Pulmonary artery endothelial cell (primary cell): Measurements from ENCODE around the gene NPHS2. TPM values are rescaled to one million over a fixed set of nuclear protein-coding genes. Genes with fewer than 3 reads are reported as not detected.

ENCODE experiments used
- DNase-seq: peaks from one replicate; pipeline ENCODE4 v3.0.0-alpha.2; 2011; ENCODE audit warnings: low read depth, low spot score
- total RNA-seq: library from RNA; depleted of rRNA; stranded (reverse); fragments of >200 nt; gene quantifications from 2 replicates; pipeline ENCODE4 v1.2.3, GENCODE V29; 2014

The NPHS2 gene
- total RNA-seq: not detected in 2 replicates

DNA sequence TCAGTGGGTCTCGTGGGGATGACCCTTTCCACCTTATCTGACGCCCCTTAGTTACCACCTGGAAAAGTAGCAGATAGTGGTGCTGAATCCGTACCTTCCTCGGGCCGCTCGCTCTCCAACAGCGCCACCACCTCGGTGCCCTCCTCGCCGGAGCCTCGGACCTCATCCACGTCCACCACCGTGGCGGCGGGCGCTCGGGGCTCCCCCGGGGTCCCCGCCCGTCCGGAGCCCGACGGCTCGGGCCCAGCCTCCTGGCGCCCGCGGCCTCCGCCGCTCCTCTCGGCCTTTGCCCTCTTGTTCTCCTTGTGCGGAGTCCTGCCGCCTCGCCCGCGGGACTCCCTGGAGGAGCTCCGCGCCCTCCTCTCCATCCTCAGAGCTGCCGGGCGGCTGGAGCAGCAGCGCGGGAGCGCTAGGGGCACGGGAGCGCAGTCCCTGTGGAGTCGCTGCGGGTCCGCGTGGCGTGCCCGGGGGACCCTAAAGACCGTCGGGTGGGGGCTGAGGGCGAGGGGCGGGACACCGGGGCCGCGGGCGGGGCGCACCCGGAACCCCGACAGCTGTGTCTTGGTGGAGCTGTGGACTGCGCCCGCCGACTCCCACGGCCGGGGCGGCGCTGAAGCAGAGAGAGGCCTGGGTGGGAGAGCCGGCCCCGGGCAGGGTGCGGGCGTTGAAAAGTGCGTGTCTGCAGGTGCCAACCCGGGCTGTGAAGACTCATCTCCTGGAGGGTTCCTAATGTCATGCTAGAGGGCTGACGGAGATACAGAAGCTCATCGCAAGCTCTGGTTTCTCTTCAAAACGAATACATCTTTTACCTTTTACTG, at the start of gene NPHS2:
Gene NPHS2, minus strand, starts transcription at position 452 of the 818 bp plus-strand sequence. Its CDS starts 84 bp downstream, at position 368.
- DNase-seq: no peak

DNA sequence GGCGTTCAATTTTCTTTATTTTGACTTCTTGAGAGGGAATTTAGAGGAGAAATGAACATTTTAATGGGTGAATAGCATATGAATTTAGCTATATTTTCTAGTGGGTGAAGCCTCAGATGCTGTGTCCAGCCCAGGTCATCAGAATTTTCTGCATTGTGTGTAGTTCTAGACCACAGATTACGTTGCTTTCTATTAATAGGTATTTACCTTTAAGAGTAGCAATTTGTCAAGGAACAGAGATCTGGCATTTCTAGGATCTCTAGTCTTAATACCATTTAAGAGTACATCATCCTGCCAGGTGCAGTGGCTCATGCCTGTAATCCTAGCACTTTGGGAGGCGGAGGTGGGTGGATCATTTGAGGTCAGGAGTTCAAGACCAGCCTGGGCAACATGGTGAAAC, 36.6 kb upstream of the NPHS2 start:
- no peak for DNase-seq

DNA sequence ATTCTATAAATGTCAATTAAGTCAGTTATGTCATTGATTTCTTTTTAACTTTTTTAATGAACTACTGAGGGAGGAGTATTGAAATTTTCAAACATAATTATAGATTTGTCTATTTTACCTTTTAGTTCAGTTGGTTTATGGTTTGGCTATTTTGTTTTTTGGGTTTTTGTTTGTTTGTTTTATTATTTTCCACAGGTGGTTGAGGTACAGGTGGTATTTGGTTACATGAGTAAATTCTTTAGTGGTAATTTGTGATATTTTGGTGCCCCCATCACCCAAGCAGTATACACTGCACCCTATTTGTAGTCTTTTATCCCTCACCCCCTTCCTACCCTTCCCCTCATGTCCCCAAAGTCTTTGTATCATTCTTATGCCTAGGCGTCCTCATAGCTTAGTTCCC, 25.3 kb upstream of the NPHS2 start:
- no peak for DNase-seq

DNA sequence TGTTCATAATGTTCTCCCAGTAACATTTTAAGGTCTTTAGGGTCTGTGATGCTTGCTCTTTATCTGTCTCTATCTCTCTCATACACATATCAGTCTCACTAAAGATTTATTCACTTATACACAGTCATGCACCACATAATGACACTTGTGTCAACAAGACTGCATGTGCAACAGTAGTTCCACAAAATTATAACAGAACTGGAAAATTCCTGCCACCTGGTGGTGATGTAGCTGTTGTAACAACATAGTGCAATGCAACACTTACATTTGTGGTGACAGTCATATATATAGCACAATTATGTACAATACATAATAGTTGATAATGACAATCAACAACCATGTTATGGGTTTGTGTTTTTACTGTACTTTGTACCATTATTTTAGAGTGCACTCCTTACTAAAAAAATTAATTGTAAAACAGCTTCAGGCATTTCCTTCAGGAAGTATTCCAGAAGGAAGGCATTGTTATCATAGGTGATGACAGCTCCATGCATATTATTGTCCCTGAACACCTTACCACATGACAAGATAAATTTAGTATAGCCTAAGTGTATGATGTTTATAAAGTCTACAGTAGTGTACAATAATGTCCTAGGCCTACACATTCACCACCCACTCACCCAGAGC, 24.0 kb upstream of the NPHS2 start:
- no peak for DNase-seq

DNA sequence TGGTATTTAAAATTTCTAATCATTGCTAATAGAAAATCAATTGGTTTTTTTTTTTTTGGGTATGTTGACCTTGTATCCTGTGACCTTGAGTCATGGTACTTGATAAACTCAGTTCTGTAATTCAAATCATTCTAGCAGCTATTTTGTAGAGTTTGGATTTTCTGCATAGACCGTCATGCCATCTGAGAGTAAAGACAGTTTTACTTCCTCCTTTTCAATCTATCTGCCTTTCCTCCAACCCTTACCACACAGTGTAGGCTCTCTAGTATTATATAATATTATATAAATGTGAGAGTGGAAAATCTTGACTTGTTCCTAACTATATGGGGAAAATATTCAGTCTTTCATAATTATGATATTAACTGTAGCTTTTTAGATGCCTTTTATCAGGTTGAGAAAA, 22.9 kb upstream of the NPHS2 start:
- DNase-seq: no peak

DNA sequence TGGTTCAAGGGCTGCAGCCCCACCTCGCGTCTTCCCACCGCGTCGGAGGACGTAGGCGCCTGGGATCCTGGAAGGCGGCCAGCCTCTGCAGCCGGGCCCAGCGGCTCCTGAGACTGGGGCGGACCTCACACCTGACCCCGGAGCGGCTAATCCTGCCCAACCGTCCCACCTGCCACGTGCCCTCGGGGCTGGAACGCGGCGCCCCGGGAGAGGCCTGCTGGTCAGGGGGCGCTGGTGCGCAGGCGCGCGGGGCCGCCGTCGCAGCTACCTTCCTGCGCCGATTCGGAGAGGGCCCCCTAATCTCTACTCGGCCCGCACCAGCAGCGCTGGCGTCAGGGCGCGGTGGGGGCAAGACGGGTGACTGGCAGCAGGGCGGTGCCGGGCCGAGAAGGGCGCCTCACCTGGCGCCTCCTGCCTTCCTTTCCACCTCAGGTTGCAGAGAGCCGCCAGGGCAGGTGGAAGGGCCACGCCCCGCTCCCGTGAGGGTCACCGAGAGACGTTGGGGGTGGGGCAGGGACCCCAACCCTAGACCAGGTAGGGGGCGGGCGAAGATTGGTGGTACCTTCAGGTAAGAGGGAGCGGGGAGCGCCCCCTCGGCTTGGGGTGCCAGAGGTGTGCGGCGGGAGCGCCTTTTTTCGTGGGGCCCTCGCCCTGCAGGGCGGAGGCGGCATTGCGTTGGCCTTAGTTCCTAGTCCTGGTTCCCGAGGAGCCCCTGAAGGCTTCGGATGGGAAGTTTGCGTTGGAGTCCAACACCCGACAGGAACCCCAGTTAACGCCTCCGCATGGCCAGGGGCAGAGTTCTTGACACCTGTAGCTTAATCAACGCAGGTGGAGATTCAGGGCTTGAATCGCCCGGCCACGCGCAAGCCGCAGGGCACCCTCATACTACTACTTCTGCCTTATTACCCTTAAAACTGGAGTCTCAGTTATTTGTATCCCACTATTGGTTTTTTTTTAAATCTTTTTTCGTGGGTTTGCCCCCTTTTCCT, 16.1 kb upstream of the NPHS2 start, which contains the start of gene TDRD5:
Gene TDRD5, plus strand, starts transcription at position 241 of the 989 bp plus-strand sequence. CDS start 784 bp downstream, outside the sequence.
- DNase-seq: no peak

DNA sequence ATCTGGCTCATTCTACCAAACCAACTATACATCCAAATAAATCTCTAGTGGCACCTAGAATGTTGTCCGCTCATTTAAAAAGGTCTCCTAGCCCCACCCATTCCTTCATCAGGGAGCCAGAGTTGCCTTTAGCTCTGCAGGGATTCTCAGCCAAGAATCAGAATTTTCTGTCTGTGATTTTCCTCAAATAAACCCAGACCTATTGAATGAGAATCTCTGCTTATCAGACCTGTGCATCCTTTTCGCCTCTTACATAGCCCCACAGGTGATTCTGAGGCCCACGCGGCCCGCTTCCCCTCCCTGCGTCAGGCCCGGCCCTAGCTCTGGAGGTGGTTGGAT, 15.5 kb upstream of the NPHS2 start:
- DNase-seq: no peak

DNA sequence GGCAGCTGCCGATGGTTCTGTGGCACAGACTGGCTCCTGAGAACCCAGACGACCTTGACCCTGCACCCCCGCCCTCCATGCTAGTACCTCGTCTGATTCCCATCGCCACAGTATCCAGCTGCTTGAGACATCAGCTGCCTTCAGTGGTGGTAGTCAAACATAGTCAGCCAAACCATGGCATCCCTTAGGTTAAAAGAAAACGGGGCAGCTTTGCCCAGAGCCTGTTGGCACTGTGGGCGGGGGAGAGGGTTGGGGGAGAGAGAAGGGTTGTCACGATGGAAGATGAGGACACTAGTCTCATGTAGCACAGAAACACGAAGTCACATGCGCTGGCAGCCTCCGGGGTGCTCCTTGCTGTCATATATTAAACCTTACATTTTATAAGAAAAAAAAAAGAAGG, 14.9 kb upstream of the NPHS2 start:
- DNase-seq: no peak

DNA sequence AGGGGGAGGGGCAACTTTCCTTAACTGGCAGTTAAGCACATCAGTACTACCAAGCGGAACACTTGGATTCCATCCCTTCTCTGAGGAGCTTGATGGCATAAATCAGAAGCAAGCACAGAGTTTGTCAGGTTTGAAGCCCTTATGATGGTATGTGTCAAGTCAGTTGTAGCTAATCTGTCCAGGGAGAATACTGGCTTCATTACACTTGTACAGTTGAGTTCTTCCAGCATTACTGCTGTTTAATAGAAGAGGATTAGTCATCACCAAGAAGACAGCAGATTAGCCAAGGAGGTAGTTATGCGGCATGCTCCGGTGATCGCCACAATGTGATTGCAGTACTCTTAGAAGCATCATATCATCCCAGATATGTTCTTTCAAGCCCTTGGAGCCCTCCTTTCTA, 13.8 kb upstream of the NPHS2 start:
- no peak for DNase-seq

DNA sequence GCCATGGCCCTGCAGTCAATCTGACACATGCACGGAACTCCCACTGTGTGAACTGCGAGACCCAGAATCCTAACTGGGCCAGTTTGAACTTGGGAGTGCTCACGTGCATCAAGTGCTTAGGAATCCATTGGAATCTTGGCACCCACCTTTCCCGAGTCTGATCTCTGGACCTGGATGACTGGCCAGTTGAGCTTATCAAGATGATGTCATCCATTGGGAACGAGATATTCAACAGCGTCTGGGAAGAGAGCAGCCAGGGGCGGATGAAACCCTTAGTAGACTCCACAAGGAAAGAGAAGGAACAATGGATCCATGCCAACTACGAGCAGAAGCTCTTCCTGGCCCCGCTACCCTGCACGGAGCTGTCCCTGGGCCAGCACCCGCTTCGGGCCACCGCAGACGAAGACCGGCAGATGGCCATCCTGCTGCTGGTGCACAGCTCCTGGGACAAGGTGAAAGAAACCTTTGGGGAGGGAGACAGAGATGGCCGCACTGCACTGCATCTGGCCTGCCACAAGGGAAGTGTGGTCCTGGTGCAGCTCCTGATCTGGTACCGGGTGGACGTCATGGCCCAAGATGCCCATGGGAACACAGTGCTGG, 12.8 kb upstream of the NPHS2 start:
- DNase-seq: no peak

DNA sequence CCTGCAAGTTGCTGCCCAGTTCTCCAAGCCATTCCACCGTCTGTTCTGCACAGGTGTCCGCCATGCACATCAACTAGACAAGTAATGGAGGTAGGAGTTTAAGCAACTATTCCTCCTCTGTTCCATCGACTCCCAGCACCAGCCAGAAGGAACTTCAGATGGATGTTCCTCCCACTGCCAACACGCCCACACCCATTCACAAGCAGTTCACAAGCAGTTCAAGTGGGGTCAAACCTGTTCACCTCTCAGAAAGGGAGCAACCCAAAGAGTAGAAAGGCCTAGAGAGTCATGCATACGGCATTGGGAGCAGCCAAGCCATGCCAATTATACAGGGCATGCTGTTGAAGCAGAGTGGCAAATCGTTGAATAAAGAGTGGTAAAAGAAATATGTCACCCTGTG, 11.6 kb upstream of the NPHS2 start:
- DNase-seq: no peak

DNA sequence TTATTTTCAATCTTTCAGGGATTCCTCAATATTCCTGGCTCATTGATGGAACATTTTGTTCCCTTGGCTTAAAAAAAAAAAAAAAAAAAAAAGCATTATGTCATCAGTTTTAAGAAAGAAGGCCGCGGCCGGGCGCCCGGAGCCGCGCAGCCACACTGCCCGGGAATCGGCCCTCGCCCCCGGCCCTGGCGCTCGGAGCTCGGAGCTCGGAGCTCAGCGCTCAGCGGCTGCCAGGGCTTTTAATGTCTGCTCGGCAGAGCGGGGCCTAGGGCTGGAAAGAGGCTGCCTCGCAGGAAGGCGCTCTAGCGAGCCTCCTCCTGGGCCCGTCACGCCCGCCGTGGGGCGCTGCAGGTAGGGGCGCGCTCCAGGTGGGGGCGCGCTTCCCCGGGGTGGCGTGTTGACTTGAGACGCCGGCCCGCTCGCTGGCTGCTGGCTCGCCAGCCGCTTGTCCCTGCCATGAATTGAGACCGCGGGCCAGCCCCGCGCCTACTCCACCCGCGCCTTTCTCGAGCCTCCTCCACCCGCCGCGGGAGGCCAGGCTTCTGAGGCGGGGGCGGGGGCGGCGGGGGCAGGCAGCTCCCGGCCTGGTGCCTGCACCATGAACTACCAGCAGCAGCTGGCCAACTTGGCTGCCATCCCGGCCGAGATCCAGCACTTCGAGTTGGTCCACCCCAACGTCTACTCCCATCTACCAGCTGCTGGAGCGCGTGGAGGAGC, 10.5 kb upstream of the NPHS2 start:
- DNase-seq: no peak

DNA sequence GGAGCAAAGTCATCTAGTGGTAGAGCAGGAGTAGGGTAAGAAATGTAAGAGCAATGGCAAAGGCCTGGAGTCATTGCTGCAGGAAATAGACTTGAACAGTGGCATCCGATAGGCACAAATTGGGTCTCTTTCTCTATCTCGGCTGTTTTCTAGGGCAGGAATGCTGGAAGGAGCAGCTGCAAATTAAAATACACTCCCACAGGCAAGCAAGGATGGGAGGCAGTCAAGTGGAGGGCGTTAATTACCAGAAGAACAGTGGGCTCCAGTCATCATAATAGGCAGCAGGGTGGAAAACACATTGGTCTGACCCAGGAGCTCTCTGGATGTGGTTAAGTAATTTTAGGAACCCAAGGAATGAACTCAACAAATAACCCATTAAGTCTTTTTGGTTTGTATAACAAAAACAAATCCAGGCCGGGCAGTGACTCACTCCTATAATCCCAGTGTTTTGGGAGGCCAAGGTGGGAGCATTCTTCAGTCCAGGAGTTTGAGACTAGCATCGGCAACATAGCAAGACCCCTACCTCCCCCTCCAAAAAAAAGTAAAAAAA, 8.1 kb upstream of the NPHS2 start:
- no peak for DNase-seq

DNA sequence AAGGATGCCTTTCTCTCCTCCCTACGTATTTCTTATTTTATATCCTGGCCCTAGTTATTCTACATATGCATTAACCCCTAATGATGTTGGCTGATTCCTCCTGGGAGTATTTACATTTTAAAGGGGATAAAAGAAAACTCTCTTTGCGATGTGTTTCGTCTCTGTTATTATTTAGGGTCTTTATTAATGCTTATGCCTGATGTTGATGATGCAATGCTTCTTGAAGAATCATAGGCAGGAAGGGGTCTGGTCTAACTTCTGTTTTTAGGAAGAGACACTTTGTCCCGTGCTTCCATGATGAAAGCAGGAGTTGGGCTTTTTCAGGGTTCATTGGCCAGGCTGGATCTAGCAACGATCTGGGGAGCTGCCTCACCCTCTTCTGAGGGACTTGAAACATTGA, 761 bp upstream of the NPHS2 start:
- DNase-seq: no peak

DNA sequence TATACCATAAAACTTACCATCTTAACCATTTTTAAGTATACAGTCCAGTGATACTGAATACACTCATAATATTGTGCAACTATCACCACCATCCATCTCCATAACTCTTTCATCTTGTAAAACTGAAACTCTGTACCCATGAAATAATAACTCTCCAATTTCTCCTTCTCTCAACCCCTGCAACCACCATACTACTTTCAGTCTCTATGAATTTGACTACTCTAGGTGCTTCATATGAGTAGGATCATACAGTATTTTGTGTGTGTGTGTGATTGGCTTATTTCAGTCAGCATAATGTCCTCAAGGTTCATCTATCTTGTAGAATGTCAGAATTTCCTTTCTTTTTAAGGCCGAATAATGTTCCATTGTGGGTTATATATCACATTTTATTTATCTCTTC, 17.7 kb downstream of the NPHS2 start:
- DNase-seq: no peak

DNA sequence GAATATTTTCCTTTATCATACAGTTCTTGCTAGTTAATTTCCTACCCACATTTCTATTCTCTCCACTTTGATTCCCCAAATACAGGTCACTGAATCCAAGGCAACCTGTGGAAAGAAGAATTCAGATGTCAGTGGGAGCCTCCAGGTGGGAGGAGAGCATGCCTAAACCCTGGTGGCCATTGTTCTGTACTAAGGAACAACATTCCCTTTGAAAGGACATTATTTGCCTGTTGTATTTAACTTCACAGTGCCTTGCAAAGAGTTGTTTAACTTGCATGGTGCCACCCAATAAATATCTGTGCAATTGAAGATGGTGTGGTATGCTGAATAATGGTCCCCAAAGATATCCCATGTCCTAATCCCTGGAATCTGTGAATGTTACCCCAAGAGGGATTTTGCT, 21.3 kb downstream of the NPHS2 start:
- DNase-seq: no peak

DNA sequence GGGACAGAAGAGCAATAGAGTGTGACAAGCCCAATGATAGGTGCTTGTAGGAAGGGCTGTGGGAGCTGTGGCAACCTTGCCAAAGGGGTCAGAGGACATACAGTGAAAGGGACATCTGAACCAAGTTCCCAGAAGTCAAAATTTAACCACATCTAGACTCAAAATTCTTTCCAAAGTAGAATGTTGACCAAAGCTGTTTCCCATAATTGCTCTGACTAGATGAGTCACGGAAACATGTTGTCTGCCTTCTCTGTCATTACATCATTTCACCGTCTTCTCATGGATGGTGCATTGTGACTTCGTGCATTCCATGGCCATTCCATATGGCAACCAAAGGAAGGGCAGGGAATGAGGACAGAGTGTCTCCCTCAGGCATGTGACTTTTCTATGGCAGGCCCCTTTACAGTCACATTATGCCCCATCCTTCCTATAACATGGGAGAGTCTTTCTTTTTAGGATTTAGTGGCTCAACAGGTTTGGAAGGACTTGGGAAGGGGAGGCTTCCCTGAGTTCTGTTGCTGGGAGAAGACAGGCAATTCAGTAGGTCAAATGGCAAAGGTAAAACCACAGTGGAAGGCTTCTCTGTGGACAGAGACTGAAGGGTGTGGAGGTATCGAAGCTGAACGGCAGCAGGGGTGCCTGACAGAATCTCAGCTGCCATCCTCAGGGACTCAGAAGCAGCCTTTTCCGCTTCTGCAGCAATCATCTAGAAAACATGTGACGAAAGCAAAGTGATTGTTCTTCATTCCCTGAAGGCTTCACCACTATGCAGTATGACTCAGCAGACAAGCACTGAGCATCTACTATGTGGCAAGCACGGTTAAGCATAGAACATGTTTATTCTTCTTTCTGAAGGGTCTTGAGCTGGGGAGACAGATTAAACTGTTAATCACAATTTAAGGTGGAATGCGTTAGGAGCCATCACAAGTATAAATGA, 24.7 kb downstream of the NPHS2 start:
- DNase-seq: no peak

DNA sequence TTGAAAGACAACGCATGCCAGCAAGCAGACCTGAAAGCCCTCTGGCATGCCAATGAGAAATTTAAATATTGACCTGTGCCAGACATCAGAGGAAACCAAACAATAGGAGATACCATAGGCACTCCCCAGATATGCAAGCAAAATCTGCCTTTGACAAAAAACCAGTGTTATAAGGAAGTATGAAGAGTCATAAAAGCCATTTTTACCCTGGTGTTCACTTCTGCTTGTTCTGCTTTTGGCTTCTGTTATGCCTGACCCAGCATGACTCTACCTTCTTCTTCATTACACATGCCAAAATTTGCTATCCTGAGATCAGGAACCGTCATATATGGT, 26.4 kb downstream of the NPHS2 start:
- DNase-seq: no peak

DNA sequence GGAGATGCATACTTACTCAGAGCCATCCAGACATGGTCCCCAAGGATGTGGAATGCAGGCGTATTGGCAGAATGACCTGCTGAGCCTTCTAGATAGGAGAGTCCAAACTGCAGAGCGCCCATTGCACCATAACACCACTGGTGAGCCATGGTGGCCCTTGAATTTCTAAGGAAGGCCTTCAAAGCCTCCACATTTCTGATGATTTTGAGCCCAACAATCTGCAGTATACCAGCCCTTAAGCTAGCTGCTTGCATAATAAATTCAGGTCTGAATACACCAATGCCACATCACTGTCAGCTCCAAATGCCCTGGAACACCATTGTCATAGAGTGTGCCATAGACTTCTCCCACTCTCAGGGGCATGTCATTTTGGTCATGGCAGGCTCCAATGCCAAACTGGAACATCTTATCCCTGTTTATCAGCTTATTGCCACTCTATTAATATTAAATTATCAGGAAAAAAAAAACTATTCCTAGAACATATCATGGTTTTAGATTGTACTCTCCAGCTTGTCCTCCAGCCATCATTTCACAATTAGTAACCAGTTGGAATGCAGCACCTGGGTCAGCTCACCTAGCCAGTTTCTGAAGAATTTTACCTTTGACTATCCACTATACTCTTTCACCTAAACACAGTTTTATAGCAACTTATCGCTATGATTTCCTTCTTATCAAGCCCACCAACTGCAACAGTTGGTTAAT, 26.9 kb downstream of the NPHS2 start:
- DNase-seq: no peak
